Gastrocnemius medialis (tissue), 4 donors: ENCODE data around the gene CFI.

Experiments used
- CTCF ChIP-seq, 5 experiments: fragments of 450-650 bp in 3 of 5; fragments of 200-600 bp in 2 of 5; sonication (generic) in 2 of 5; IDR thresholded peaks in 4 of 5; conservative IDR thresholded peaks in 1 of 5; 1 replicate in 4 of 5; 2 replicates in 1 of 5; pipeline ENCODE4 v1.5.1; 2016 to 2019; ENCODE audit warnings: antibody characterized with exemption in 5 of 5, mild to moderate bottlenecking in 3 of 5, moderate library complexity in 3 of 5
- POLR2A ChIP-seq, 2 donors: fragments of 450-650 bp; IDR thresholded peaks; one replicate each; pipeline ENCODE4 v1.6.1; 2017; ENCODE audit warnings: antibody characterized with exemption in 2 of 2, mild to moderate bottlenecking in 2 of 2, moderate library complexity in 2 of 2

GRCh38 chr4:109730619-109731545, 70.9 kb downstream of the CFI start:
- no peak for TF ChIP-seq CTCF (IDR thresholded peaks at IDR 0.05 in 4 of 5, conservative IDR thresholded peaks at IDR 0.05 in 1 of 5)
- TF ChIP-seq POLR2A (IDR thresholded peaks at IDR 0.05) = no peak
